Smooth muscle cell (in vitro differentiated cells): ENCODE data around the gene RFTN1. TPM values are rescaled to one million over a fixed set of nuclear protein-coding genes. Genes with fewer than 3 reads are reported as not detected.

Source experiments
- DNase-seq: peaks from one replicate; lab custom pipeline; 2025; ENCODE audit not compliant: unreplicated experiment; lab: John Stamatoyannopoulos, UW
- H2AFZ ChIP-seq: fragments of 200-600 bp; sonication (generic); 2 replicates; pipeline ENCODE4 v1.6.0; 2016; ENCODE audit warnings: antibody characterized with exemption, low read depth, mild to moderate bottlenecking
- H3F3A ChIP-seq: fragments of 200-600 bp; sonication (generic); 2 replicates; pipeline ENCODE4 v1.6.0; 2017; ENCODE audit warnings: antibody characterized with exemption, low read depth
- H3K27ac ChIP-seq: fragments of 200-600 bp; sonication (generic); 2 replicates; pipeline ENCODE4 v1.5.1; 2016; ENCODE audit warnings: low read depth, mild to moderate bottlenecking
- H3K27me3 ChIP-seq: fragments of 200-600 bp; sonication (generic); 2 replicates; pipeline ENCODE4 v1.6.1; 2016; ENCODE audit warnings: low read depth, mild to moderate bottlenecking
- H3K36me3 ChIP-seq: fragments of 200-600 bp; sonication (generic); 2 replicates; pipeline ENCODE4 v1.5.1; 2016; ENCODE audit warnings: low read depth
- H3K4me1 ChIP-seq: fragments of 200-600 bp; sonication (generic); 2 replicates; pipeline ENCODE4 v1.5.1; 2016; ENCODE audit warnings: low read depth
- H3K4me2 ChIP-seq: fragments of 200-600 bp; sonication (generic); 2 replicates; pipeline ENCODE4 v1.6.0; 2016; ENCODE audit warnings: mild to moderate bottlenecking
- H3K4me3 ChIP-seq: fragments of 200-600 bp; sonication (generic); 2 replicates; pipeline ENCODE4 v1.5.1; 2016; ENCODE audit warnings: mild to moderate bottlenecking
- H3K79me2 ChIP-seq: fragments of 200-600 bp; sonication (generic); 2 replicates; pipeline ENCODE4 v1.6.0; 2016; ENCODE audit warnings: low read depth, mild to moderate bottlenecking
- H3K9ac ChIP-seq: fragments of 200-600 bp; sonication (generic); 2 replicates; pipeline ENCODE4 v1.6.0; 2016; ENCODE audit warnings: low read depth
- H3K9me3 ChIP-seq: fragments of 200-600 bp; sonication (generic); replicated peaks from 2 replicates; pipeline ENCODE4 v1.5.1; 2016; ENCODE audit warnings: low read depth
- H4K20me1 ChIP-seq: fragments of 200-600 bp; sonication (generic); 2 replicates; pipeline ENCODE4 v1.6.0; 2016; ENCODE audit warnings: low read depth
- WGBS: methylation state at CpG from one replicate; pipeline ENCODE4 v1.1.7; 2016; ENCODE audit warnings: low lambda C conversion rate; 5-methylcytosine and 5-hydroxymethylcytosine counted together
- polyA plus RNA-seq: library from polyadenylated mRNA; unstranded; fragments of >200 nt; fragmentation: Nextera tagmentation; extraction: Ambion mirVana; gene quantifications from 2 replicates; pipeline ENCODE4 v1.2.1, GENCODE V29; 2016
- total RNA-seq: library from RNA; depleted of rRNA; stranded (reverse); fragments of >200 nt; gene quantifications from 2 replicates; pipeline ENCODE4 v1.2.3, GENCODE V29; 2014
- TF ChIP-seq, protein P1 (sequence below): fragments of 200-600 bp; sonication (generic); IDR thresholded peaks from 2 replicates; pipeline ENCODE4 v1.5.1; 2017; ENCODE audit warnings: borderline replicate concordance, mild to moderate bottlenecking, antibody characterized with exemption; ENCODE audit not compliant: insufficient read depth, poor library complexity, severe bottlenecking

RFTN1 gene
- total and polyA plus RNA-seq, 2 experiments from 2014 or later, result 21.7 to 35.6 TPM

GRCh38 chr3:16326724-16327349, 186.7 kb downstream of the RFTN1 start:
- peaks cover 12% of the 10 kb centered on the region for H3K36me3 ChIP-seq
- WGBS, result 95% methylated on average over 15 of the region's 15 CpGs
- H3K4me3 ChIP-seq, result no peak overlapping the region
- no peak for DNase-seq
- no peaks in the 10 kb centered on the region for H3K27me3 ChIP-seq
- no peaks in the 10 kb centered on the region for H3K9me3 ChIP-seq
- H3K79me2 ChIP-seq, result no peaks in the 10 kb centered on the region
- TF ChIP-seq, protein P1, sequence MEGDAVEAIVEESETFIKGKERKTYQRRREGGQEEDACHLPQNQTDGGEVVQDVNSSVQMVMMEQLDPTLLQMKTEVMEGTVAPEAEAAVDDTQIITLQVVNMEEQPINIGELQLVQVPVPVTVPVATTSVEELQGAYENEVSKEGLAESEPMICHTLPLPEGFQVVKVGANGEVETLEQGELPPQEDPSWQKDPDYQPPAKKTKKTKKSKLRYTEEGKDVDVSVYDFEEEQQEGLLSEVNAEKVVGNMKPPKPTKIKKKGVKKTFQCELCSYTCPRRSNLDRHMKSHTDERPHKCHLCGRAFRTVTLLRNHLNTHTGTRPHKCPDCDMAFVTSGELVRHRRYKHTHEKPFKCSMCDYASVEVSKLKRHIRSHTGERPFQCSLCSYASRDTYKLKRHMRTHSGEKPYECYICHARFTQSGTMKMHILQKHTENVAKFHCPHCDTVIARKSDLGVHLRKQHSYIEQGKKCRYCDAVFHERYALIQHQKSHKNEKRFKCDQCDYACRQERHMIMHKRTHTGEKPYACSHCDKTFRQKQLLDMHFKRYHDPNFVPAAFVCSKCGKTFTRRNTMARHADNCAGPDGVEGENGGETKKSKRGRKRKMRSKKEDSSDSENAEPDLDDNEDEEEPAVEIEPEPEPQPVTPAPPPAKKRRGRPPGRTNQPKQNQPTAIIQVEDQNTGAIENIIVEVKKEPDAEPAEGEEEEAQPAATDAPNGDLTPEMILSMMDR, result no peak
- H3K4me2 ChIP-seq, result no peak overlapping the region
- H2AFZ ChIP-seq, result no peak overlapping the region
- H4K20me1 ChIP-seq, result no peaks in the 10 kb centered on the region
- no peak overlapping the region for H3K27ac ChIP-seq
- no peaks in the 10 kb centered on the region for H3F3A ChIP-seq
- no peak overlapping the region for H3K9ac ChIP-seq
- H3K4me1 ChIP-seq, result peaks cover 12% of the 10 kb centered on the region

- Histone ChIP-seq H3K4me1 (peaks cover 10% of the 10 kb centered on the region), H3K27ac (no peak overlapping the region), H3K4me2 (no peak overlapping the region), H3K9ac (no peak overlapping the region), H3K36me3 (peaks cover 3% of the 10 kb centered on the region), H2AFZ (no peak overlapping the region), H3K4me3 (no peak overlapping the region), H3K27me3 (no peaks in the 10 kb centered on the region), H3K9me3 (no peaks in the 10 kb centered on the region), H3K79me2 (no peaks in the 10 kb centered on the region), H4K20me1 (no peaks in the 10 kb centered on the region), H3F3A (no peaks in the 10 kb centered on the region)
- WGBS, result 99% methylated on average over 4 of the region's 4 CpGs
- DNase-seq, result no peak
- TF ChIP-seq, protein P1, result no peak
These were observed 187.6 kb downstream of the RFTN1 start for GRCh38 chr3:16325850-16326249.

DNA sequence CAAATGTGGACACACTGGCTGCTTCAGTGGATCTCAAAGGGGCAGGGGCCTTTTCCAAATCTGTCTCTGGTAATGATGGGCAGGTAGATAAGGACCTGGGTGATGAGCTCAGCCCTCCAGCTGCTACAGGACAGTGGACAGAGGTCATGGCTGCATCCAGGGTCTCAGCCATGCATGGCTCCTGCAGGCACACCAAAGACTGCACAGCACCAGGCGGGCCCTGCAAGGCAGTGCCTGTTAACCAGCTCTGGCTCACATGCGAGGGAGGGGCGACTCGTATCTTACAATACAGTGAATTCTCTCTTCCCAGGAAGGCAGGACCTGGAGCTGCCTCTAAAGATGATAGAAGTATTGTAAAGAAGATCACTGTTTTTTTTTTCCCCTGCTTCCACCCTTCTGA, 189.8 kb downstream of the RFTN1 start:
- Histone ChIP-seq H2AFZ (no peak overlapping the region), H3K4me1 (no peaks in the 10 kb centered on the region), H3K9me3 (no peaks in the 10 kb centered on the region), H3K9ac (no peak overlapping the region), H3K27me3 (no peaks in the 10 kb centered on the region), H3K4me3 (no peak overlapping the region), H3K79me2 (no peaks in the 10 kb centered on the region), H3K4me2 (no peak overlapping the region), H3K36me3 (no peaks in the 10 kb centered on the region), H3F3A (no peaks in the 10 kb centered on the region), H4K20me1 (no peaks in the 10 kb centered on the region), H3K27ac (no peak overlapping the region)
- WGBS, result 98% methylated on average over 4 of the region's 4 CpGs
- TF ChIP-seq, protein P1, result no peak
- no peak for DNase-seq

DNA sequence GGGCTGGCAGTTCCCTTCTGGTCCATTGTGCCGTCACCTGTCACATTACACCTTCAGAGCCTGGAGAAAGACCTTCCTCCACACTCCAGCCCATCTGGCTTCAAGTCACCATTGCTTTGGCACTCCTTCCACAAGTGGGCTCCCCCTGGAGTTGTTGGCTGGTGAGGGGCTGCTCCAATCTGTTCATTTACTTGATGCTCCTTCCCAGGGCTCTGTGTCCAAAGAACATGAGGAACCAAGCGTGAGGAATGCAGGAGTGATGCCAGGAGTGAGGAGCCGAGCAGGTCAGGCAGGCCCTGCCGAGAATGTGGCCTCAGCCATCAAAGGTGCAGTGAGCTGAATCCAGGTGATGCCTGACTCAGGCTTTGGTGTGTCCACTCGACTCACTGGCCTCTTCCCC, 191.3 kb downstream of the RFTN1 start:
- no peaks in the 10 kb centered on the region for H3K27me3 ChIP-seq
- H3K36me3 ChIP-seq, result no peaks in the 10 kb centered on the region
- no peak overlapping the region for H3K4me3 ChIP-seq

More for the DNA sequence above, 191.3 kb downstream of the RFTN1 start:
- no peaks in the 10 kb centered on the region for H3K79me2 ChIP-seq
- H3K9ac ChIP-seq, result no peak overlapping the region
- DNase-seq, result no peak
- H3F3A ChIP-seq, result no peaks in the 10 kb centered on the region
- no peak overlapping the region for H2AFZ ChIP-seq
- TF ChIP-seq, protein P1, result no peak
- no peaks in the 10 kb centered on the region for H3K9me3 ChIP-seq
- H4K20me1 ChIP-seq, result no peaks in the 10 kb centered on the region
- no peaks in the 10 kb centered on the region for H3K4me1 ChIP-seq
- H3K4me2 ChIP-seq, result no peak overlapping the region
- 89% methylated on average over 5 of the region's 5 CpGs for WGBS
- H3K27ac ChIP-seq, result no peak overlapping the region
